ENCODE data around the gene DROSHA. TPM values are rescaled to one million over a fixed set of nuclear protein-coding genes. Genes with fewer than 3 reads are reported as not detected.
"Not testable (repeated sequence)": the region's sequence is repeated elsewhere in the genome, so short reads cannot be mapped to it uniquely, and the experiment has no call there.

Gene DROSHA
- total RNA-seq, 1 experiment from 2014 or later: 162 TPM

GRCh38 chr5:31553863-31554262 lies 22.0 kb upstream of the DROSHA start:
- H3K4me1 ChIP-seq (replicated peaks; ENCODE audit: insufficient read depth): no peaks in the 10 kb centered on the region
- BruUV-seq (replicated peaks): no TSS peak
- H3K27ac ChIP-seq: no peak overlapping the region
- H3K4me3 ChIP-seq: no peak overlapping the region
- no peaks in the 10 kb centered on the region for H3K79me2 ChIP-seq (ENCODE audit: low read depth)
- no peak overlapping the region for H2AFZ ChIP-seq
- no peaks in the 10 kb centered on the region for H3K9me3 ChIP-seq (ENCODE audit: insufficient read depth, low read depth)
- H4K20me1 ChIP-seq (ENCODE audit: insufficient read depth): no peaks in the 10 kb centered on the region
- ChIA-PET CTCF (no interaction called here), POLR2A (ENCODE audit: unreplicated experiment) (no interaction called here)
- no peak for TF ChIP-seq CTCF (conservative IDR thresholded peaks at IDR 0.05)
- no peak for TF ChIP-seq EZH2 (IDR thresholded peaks at IDR 0.05; ENCODE audit: low read depth)
- intact Hi-C loops (cut with micrococcal nuclease; ENCODE audit: unreplicated experiment): no loop called here
- no peak overlapping the region for H3K4me2 ChIP-seq
- H3K36me3 ChIP-seq (ENCODE audit: low read depth): 0 out of 2 replicates have a peak, but pooled peaks cover 4% of the 10 kb centered on the region
- DNase-seq: no peak
- no peaks in the 10 kb centered on the region for H3F3A ChIP-seq (ENCODE audit: insufficient read depth, low read depth)
- no peaks in the 10 kb centered on the region for H3K27me3 ChIP-seq (ENCODE audit: insufficient read depth, low read depth)
- no peaks in the 10 kb centered on the region for H3K9me2 ChIP-seq (ENCODE audit: insufficient read depth)

GRCh38 chr5:31551878-31552277 lies 20.0 kb upstream of the DROSHA start:
- POLR2A ChIA-PET (ENCODE audit: unreplicated experiment): no interaction called here

GRCh38 chr5:31549114-31549513 lies 17.2 kb upstream of the DROSHA start:
- H3K36me3 ChIP-seq (ENCODE audit: low read depth): peaks cover 12% of the 10 kb centered on the region; the same call in 1 of the 2 replicates
- H3K9me2 ChIP-seq (ENCODE audit: insufficient read depth); intact Hi-C loops (cut with micrococcal nuclease; ENCODE audit: unreplicated experiment); H3K27ac ChIP-seq; H2AFZ ChIP-seq; H3K79me2 ChIP-seq (ENCODE audit: low read depth); POLR2A ChIA-PET (ENCODE audit: unreplicated experiment); DNase-seq; BruUV-seq (replicated peaks); H3K4me2 ChIP-seq; CTCF ChIA-PET; H3K9me3 ChIP-seq (ENCODE audit: insufficient read depth, low read depth); H3K4me1 ChIP-seq (replicated peaks; ENCODE audit: insufficient read depth); H3K4me3 ChIP-seq; H4K20me1 ChIP-seq (ENCODE audit: insufficient read depth); H3K27me3 ChIP-seq (ENCODE audit: insufficient read depth, low read depth); H3F3A ChIP-seq (ENCODE audit: insufficient read depth, low read depth): not testable (repeated sequence)

More at GRCh38 chr5:31551878-31552277, 20.0 kb upstream of the DROSHA start:
- intact Hi-C loops (cut with micrococcal nuclease; ENCODE audit: unreplicated experiment): no loop called here
- Histone ChIP-seq H3K9me2 (ENCODE audit: insufficient read depth) (no peaks in the 10 kb centered on the region), H3K27ac (no peak overlapping the region), H3K27me3 (ENCODE audit: insufficient read depth, low read depth) (no peaks in the 10 kb centered on the region), H3K79me2 (ENCODE audit: low read depth) (no peaks in the 10 kb centered on the region), H3K9me3 (ENCODE audit: insufficient read depth, low read depth) (no peaks in the 10 kb centered on the region), H3K4me3 (no peak overlapping the region), H4K20me1 (ENCODE audit: insufficient read depth) (no peaks in the 10 kb centered on the region), H3K4me1 (replicated peaks; ENCODE audit: insufficient read depth) (no peaks in the 10 kb centered on the region), H3K36me3 (ENCODE audit: low read depth) (0 out of 2 replicates have a peak, but pooled peaks cover 4% of the 10 kb centered on the region), H3F3A (ENCODE audit: insufficient read depth, low read depth) (no peaks in the 10 kb centered on the region), H2AFZ (no peak overlapping the region), H3K4me2 (no peak overlapping the region)
- CTCF ChIA-PET: no interaction called here
- no TSS peak for BruUV-seq (replicated peaks)
- DNase-seq: no peak
- TF ChIP-seq EZH2 (IDR thresholded peaks at IDR 0.05; ENCODE audit: low read depth) (no peak), CTCF (conservative IDR thresholded peaks at IDR 0.05) (no peak)

GRCh38 chr5:31537851-31538250 lies 6.0 kb upstream of the DROSHA start:
- intact Hi-C loops (cut with micrococcal nuclease; ENCODE audit: unreplicated experiment): loop anchor here (1.0 to 10.0 kb wide), 2 partner anchors 10 to 837 kb away; no protein-coding TSS in a partner anchor
- no TSS peak for BruUV-seq (replicated peaks)

More at GRCh38 chr5:31537851-31538250, 6.0 kb upstream of the DROSHA start:
- H3K9me2 ChIP-seq (ENCODE audit: insufficient read depth): no peaks in the 10 kb centered on the region
- H3K27me3 ChIP-seq (ENCODE audit: insufficient read depth, low read depth): no peaks in the 10 kb centered on the region
- H3K4me3 ChIP-seq: no peak overlapping the region
- H3K79me2 ChIP-seq (ENCODE audit: low read depth): peaks cover 16% of the 10 kb centered on the region
- H3F3A ChIP-seq (ENCODE audit: insufficient read depth, low read depth): peaks cover 3% of the 10 kb centered on the region
- H3K4me1 ChIP-seq (replicated peaks; ENCODE audit: insufficient read depth): peaks cover 11% of the 10 kb centered on the region
- no peak for TF ChIP-seq EZH2 (IDR thresholded peaks at IDR 0.05; ENCODE audit: low read depth)
- H2AFZ ChIP-seq: no peak overlapping the region
- peak in 1 of 2 experiments; percentile 22 for DNase-seq
- no peaks in the 10 kb centered on the region for H4K20me1 ChIP-seq (ENCODE audit: insufficient read depth)
- peaks cover 64% of the 10 kb centered on the region for H3K36me3 ChIP-seq (ENCODE audit: low read depth)
- H3K27ac ChIP-seq: no peak overlapping the region
- ChIA-PET POLR2A (ENCODE audit: unreplicated experiment) (no interaction called here), CTCF (no interaction called here)
- no peaks in the 10 kb centered on the region for H3K9me3 ChIP-seq (ENCODE audit: insufficient read depth, low read depth)
- H3K4me2 ChIP-seq: no peak overlapping the region
